H7 (cell line): ENCODE results near the gene HSD17B14. TPM values are rescaled to one million over a fixed set of nuclear protein-coding genes. Genes with fewer than 3 reads are reported as not detected.
A peak's percentile ranks its signal among the peaks of the same experiment; 100 is the strongest.
"Not testable (repeated sequence)": the region's sequence is repeated elsewhere in the genome, so short reads cannot be mapped to it uniquely, and the experiment has no call there.

Experiments
- DNase-seq: peaks from one replicate; pipeline ENCODE4 v3.0.0; 2012
- H3K27me3 ChIP-seq: 2 replicates; pipeline ENCODE4 v1.6.0; 2011; ENCODE audit warnings: mild to moderate bottlenecking, low read length; ENCODE audit not compliant: control insufficient read depth, insufficient read depth
- H3K36me3 ChIP-seq: replicated peaks from 2 replicates; pipeline ENCODE4 v1.5.1; 2011; ENCODE audit warnings: low read length; ENCODE audit not compliant: control insufficient read depth, insufficient read depth
- H3K4me3 ChIP-seq: 2 replicates; pipeline ENCODE4 v1.5.1; 2011; ENCODE audit warnings: low read depth, mild to moderate bottlenecking, control low read depth, low read length, moderate library complexity; ENCODE audit not compliant: insufficient read depth
- total RNA-seq: library from RNA; depleted of rRNA; stranded (reverse); fragments of >200 nt; shearing (Covaris generic); gene quantifications from 2 replicates; pipeline ENCODE4 v1.2.3, GENCODE V29; 2014

HSD17B14 gene
- total RNA-seq, 1 experiment from 2014 or later = 9.9 TPM

- 0 out of 2 replicates have a peak, but pooled peaks cover 1% of the 10 kb centered on the region for H3K36me3 ChIP-seq
- H3K4me3 ChIP-seq = no peak overlapping the region
- peaks cover 6% of the 10 kb centered on the region; the same call in 1 of the 2 replicates for H3K27me3 ChIP-seq
- DNase-seq = peak; percentile 93
These were observed 29.8 kb downstream of the HSD17B14 start for GRCh38 chr19:48806518-48806817.

- Histone ChIP-seq H3K4me3 (no peak overlapping the region), H3K27me3 (peaks cover 6% of the 10 kb centered on the region; the same call in 1 of the 2 replicates), H3K36me3 (0 out of 2 replicates have a peak, but pooled peaks cover 1% of the 10 kb centered on the region)
- peak; percentile 42 for DNase-seq
These were observed 30.8 kb downstream of the HSD17B14 start for GRCh38 chr19:48805452-48805851.

DNA sequence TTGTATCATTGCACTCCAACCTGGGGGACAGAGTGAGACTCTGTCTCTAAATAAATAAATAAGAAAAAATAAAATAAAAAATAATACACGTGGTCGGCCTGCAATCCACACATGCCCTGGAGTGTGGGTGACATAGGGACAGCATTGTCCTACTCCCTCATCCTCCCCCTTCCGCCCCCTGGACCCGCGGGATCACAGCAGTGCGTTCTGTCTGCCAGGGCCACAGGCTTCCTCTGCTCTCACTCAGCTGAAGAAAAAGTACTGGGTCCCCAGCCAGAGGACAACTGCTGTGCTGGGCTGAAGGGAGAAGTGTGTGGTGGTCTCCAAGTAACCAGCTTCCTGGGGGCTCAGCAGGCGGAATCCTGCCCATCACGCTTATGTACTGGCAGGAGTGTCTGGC lies 31.8 kb downstream of the HSD17B14 start:
- Histone ChIP-seq H3K27me3 (no peaks in the 10 kb centered on the region), H3K4me3 (no peak overlapping the region), H3K36me3 (0 out of 2 replicates have a peak, but pooled peaks cover 1% of the 10 kb centered on the region)
- DNase-seq = peak; percentile 21

DNA sequence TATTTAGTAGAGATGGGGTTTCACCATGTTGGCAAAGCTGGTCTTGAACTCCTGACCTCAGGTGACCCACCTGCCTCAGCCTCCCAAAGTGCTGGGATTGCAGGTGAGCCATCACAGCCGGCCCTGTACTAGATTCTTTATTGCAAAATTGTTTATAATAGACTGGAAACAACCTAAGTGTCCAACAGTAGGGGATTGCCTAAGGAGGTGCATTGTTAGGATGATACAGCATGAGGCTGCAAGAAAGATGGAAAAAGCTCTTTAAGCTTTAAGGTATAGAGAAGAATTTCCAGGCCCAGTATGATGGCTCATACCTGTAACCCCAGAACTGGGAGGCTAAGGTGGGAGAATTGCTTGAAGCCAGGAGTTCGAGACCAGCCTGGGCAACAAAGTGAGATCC lies 33.7 kb downstream of the HSD17B14 start:
- DNase-seq = no peak
- Histone ChIP-seq H3K36me3 (0 out of 2 replicates have a peak, but pooled peaks cover 1% of the 10 kb centered on the region), H3K27me3 (no peaks in the 10 kb centered on the region), H3K4me3 (no peak overlapping the region)

GRCh38 chr19:48799358-48800300 lies 36.7 kb downstream of the HSD17B14 start:
- DNase-seq = peak; percentile 61
- no peaks in the 10 kb centered on the region for H3K27me3 ChIP-seq
- no peak overlapping the region for H3K4me3 ChIP-seq
- H3K36me3 ChIP-seq = 0 out of 2 replicates have a peak, but pooled peaks cover 1% of the 10 kb centered on the region

DNA sequence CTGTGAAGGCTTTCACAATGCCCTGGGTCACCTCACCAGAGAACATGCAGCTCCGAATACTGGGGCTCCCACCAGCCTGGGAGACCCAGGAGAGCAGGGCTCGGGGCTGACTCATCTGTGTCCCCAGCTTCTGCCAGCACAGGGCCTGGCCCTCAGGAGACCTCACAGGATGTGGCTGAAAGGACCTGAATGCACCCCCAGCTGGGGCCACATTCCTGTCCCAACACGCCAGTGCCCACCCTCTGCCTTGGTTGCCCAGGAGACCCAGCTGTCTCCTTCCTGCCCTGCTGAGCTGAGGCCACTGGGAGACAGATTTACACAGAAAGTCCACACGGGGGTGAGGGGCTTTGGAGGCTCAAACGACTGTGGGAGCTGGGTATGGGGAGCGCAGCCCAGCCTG lies 37.4 kb downstream of the HSD17B14 start:
- no peak overlapping the region for H3K4me3 ChIP-seq
- H3K36me3 ChIP-seq = no peaks in the 10 kb centered on the region
- peak; percentile 79 for DNase-seq
- no peaks in the 10 kb centered on the region for H3K27me3 ChIP-seq

DNA sequence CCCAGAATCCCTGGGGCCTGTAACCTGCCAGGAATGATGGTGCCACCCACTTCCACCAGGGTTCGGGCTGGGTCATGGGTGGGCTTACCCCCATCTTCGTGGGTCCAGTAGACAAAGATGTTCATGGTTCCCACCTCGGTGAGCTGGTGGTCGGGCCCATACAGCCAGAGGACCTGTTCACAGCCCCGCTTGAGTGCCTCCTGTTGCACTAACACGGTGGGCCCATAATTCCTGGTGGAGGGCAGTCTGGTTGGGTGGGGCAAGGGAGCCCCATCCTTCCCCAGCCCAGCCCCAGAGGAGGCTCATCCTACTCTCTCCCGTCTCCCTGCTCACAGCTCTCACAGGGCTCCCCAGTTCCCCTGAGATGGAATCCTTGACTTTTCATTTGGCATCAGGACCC lies 39.2 kb downstream of the HSD17B14 start:
- no peaks in the 10 kb centered on the region for H3K27me3 ChIP-seq
- H3K4me3 ChIP-seq = no peak overlapping the region
- no peaks in the 10 kb centered on the region for H3K36me3 ChIP-seq
- DNase-seq = no peak

GRCh38 chr19:48796298-48797083 lies 39.8 kb downstream of the HSD17B14 start:
- H3K36me3 ChIP-seq = no peaks in the 10 kb centered on the region
- peak; percentile 39 for DNase-seq
- H3K4me3 ChIP-seq = no peak overlapping the region
- no peaks in the 10 kb centered on the region for H3K27me3 ChIP-seq

GRCh38 chr19:48795685-48796070 lies 40.6 kb downstream of the HSD17B14 start:
- no peaks in the 10 kb centered on the region for H3K27me3 ChIP-seq
- H3K4me3 ChIP-seq = no peak overlapping the region
- no peak for DNase-seq
- no peaks in the 10 kb centered on the region for H3K36me3 ChIP-seq

DNA sequence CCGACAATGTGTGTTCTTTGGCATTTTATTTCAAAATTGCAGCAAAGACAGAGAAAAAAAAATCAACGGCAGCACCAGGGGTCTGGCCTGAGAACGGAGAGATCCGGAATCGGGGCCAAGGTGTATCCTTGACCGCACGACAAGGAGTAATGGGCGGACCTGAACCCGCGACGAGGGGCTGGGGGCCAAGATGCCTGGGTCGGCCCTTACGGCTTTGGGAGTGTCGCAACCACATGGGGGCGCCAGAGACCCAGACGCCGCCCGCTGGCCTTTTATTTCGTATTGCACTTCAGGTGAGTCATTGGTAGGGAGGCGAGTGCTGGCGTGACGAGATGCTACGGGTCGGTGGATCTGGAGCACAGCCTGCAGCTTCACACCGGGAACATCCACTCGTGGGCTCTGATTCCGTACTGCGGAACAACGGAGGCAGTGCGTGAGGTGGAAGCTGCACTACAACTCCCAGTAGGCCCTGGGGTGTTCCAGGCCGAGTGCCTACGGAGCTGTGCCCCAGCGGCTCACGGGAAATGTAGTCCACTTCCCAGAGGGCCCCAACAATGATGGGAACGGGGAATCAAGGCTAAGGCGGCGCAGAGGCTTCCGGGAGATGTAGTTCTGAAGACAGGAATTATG lies 41.1 kb downstream of the HSD17B14 start:
- peak; percentile 95 for DNase-seq
- H3K27me3 ChIP-seq = no peaks in the 10 kb centered on the region
- no peaks in the 10 kb centered on the region for H3K36me3 ChIP-seq

DNA sequence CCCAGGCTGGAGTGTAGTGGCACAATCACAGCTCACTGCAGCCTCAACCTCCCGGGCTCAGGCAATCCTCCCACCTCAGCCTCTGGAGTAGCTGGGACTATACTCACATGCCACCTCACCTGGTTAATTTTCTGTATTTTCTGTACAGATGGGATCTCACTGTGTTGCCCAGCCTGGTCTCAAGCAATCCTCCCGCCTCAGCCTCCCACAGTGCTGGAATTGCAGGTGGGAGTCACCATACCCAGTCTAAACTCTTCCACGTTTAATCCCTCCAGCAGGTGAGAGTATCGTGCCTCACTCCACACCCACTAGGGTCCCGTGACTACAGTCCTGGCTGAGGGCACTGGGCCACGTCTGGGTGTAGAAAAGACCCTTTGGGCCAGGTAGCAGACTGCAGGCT lies 42.0 kb downstream of the HSD17B14 start:
- Histone ChIP-seq H3K27me3 (no peaks in the 10 kb centered on the region), H3K4me3 (no peak overlapping the region), H3K36me3 (no peaks in the 10 kb centered on the region)
- DNase-seq = no peak

More for the DNA sequence above, 41.1 kb downstream of the HSD17B14 start:
- peak overlapping the region; percentile 70 for H3K4me3 ChIP-seq

- H3K4me3 ChIP-seq = no peak overlapping the region
- no peaks in the 10 kb centered on the region for H3K36me3 ChIP-seq
- H3K27me3 ChIP-seq = no peaks in the 10 kb centered on the region
- DNase-seq = no peak
These were observed 43.0 kb downstream of the HSD17B14 start for GRCh38 chr19:48793271-48793670.

DNA sequence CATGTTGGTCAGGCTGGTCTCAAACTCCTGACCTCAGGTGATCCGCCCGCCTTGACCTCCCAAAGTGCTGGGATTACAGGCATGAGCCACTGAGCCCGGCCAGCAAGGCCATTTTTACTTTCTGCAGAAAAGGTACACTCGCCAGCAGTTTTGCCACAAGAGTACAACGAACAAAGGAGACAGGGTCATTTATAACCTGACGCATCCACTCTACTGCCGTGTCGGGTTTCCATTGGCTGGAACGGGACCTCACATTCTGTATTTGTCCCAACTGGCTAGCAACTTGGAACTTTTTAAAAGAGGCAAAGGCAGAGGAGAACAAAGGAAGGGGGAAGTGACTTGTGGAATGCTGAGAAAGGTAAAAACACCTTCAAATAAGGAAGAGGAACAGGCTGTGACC lies 49.0 kb downstream of the HSD17B14 start:
- not testable (repeated sequence) for H3K36me3 ChIP-seq, H3K4me3 ChIP-seq, H3K27me3 ChIP-seq, DNase-seq

GRCh38 chr19:48786422-48786821 lies 49.9 kb downstream of the HSD17B14 start:
- H3K27me3 ChIP-seq, H3K36me3 ChIP-seq, DNase-seq: not testable (repeated sequence)

More at GRCh38 chr19:48786422-48786821, 49.9 kb downstream of the HSD17B14 start:
- not testable (repeated sequence) for H3K4me3 ChIP-seq
